GM18505 (cell line): ENCODE data around the gene PPP1R16B.

Experiments used
- ATAC-seq: cut with Tn5 transposase; IDR thresholded peaks from one replicate; pipeline ENCODE4 v1.9.1; 2021; ENCODE audit not compliant: unreplicated experiment
- POLR2A ChIP-seq: IDR thresholded peaks from 4 replicates; pipeline ENCODE4 v1.6.1; 2011; ENCODE audit warnings: borderline replicate concordance; ENCODE audit not compliant: insufficient read depth, insufficient read length; ENCODE audit errors: extremely low read depth

The PPP1R16B gene

DNA sequence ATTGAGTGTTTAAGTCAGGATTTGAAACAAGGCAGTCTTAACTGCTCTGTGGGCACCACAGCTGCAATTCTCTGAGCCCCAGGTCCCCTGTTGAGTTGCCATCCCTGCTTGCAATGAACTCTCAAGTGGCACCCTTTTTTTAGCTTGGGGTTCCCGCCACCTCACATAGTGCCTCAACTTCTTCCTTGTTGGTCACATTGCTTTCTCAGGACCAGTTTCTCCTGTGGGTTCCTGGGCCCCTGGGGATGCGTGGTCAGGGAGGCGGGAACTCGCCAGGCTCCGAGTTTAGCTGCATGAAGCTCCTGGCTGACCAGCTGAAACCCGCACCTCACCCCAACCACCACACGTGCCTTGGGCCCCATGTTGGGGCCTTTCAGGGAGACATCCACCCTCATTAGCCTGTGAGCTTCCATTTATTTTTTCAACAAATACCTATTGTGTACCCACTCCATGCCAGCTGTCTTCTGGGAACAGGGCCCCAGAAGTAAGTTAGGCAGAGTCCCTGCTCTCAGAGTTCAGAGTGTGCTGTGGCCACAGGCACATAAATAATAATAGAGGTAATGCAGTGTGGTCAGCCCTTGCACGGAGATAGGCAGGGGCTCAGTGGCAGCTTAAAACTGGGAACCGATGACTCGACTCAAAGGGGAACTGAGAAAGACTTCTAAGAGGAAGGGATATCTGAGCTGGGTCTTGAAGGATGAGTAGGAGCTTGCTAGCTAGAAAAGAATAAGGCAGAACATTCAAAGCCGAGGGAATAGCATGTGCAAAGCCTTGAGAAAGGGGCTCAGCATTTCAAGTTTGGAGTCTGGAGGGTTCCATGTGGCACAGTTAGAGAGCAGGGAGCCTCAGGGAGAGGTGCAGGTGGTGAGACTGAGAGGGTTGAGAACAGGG lies 86.8 kb downstream of the PPP1R16B start:
- TF ChIP-seq POLR2A = peak; percentile 10
- peak; percentile 45 for ATAC-seq

DNA sequence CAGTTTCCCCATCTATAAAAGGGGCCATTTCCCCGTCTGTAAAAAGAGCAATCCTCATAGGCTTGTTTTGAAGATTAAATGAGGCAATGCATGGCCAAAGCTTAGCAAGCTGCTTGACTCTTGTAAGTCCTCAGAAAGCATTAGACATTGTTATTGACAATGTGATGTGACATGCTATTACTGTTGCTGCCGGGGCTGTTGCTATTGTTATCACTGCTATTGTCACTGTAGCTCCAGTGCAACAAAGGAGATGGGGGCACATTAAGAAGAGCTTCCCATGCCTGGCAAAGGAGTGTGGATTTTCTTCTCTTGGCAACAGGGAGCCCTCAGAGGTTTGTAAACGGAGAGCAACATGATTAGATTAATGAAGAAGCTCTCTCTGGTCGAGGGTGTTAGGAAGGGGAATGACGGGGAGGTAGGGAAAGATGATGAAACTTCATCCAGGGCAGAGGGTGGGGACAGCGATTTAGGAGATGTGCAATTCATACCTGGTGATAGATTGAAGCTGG lies 87.6 kb downstream of the PPP1R16B start:
- no peak for ATAC-seq
- peak; percentile 23 for TF ChIP-seq POLR2A

DNA sequence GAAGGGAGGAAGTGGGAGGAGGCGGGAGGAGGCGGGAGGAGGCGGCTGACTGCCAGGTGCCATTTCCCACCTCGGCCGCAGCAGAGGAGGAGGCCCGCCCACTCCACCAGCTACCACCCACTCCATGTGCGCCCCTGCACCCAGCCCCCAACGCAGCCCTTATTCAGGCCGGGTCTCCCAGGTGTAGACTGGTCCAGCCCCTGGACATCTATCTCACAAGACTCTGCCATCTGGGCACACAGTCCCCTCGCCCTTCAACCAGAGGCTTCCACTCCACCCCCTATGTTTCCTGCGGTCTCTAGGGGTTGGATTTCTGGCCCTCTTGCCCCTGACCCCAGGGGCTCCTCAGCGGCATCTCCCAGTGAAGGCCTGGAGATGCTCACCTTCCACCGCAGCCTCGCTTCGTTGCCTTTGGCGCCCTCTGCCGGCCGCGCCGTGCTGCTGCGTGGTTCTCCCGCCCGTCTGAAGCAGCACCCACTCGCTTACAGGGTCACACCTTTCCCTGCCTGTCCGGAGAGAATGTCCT lies 88.1 kb downstream of the PPP1R16B start:
- peak; percentile 59 for ATAC-seq

DNA sequence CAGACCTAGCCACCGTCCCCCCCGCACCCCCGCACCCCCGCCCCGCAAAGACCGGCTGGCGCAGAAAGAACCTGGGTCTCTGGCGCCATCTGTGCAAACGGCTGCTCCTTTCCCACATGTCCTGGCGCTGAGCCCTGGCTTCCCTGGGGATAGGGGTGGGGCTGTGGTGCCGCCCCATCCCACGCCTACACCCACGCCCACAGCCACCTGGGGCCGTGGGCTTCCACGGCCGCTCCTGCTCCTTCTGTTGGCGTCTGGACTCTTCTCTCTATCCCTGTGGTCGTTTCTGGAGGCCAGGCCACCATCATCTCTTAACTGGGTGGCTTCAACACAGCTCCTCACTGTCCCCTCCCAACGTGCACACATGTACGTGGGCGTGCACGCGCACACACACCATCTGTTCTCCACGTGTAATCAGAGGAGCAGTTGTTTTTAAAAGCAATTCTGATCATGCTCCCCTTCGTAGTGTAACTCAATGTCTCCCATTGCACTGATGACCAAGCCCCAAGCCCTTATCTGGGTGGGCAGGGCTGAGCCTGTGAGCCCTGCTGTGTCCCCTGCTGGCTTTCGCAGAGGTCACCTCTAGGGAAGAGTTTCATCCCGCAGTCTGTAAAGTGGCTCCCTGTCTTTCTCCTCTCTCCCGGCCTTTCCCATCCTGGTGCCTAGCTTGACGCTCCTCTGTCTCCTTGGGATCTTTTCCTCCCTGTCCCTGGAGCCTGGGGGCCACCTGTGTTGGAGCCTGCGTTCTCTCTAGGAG lies 88.8 kb downstream of the PPP1R16B start:
- no peak for ATAC-seq
- TF ChIP-seq POLR2A = no peak

More for the DNA sequence above, 88.1 kb downstream of the PPP1R16B start:
- TF ChIP-seq POLR2A = no peak

DNA sequence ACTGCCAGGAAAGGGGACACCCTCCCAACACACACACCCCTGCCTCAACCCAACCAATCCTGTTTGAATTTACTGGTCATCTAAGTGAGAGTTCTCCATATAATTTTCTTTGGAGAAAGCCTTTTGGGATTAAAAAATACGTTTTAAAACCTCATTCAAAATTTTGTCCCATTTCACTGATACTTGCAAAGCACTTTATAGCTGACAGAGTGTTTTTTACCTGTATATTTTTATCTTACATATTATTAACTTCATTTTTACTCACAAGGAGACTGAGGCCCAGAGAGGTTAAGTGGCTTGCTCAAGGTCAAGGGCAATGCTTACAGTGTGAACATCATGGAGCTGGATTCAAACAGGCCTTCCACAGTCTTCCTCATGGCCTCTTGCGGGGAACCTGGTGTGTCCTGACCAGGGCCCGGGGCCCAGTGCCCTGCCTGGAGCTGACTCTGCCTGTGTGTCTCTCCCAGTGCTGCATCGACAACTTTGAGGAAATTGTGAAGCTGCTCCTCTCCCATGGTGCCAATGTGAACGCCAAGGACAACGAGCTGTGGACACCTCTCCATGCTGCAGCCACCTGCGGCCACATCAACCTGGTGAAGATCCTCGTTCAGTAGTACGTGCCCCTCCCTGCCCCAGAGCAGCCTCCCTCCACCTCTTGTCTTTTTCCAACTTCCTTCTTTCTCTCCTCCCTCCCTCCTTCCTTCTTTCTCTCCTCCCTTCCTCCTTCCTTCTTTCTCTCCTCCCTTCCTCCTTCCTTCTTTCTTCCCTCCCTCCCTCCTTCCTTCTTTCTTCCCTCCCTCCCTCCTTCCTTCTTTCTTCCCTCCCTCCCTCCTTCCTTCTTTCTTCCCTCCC lies 89.8 kb downstream of the PPP1R16B start:
- ATAC-seq = no peak
- TF ChIP-seq POLR2A = no peak

DNA sequence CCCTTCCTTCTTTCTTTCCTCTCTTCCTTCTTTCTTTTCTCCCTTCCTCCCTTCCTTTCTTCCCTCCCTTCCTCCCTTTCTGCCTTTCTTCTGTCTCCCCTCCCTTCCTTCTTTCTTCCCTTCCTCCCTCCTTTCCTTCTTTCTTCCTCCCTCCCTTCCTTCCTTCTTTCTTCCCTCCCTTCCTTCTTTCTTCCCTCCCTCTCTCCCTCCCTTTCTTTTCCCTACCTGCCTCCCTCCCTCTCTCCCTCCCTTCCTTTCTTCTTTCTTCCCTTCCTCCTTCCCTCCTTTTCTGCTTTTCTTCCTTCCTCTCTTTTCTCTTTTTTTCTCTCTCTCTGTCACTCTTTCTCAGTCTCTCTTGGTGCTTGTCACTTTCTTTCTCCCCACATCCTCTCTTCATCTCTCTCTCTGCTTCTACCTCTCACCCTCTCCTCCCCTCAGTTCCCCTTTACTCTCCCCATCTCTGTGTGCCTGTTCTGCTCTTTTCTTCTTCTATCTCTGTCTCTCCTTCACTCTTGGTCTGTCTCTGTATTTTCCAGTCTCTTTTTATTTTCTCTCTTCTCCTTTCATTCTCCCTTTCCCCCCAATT lies 90.6 kb downstream of the PPP1R16B start:
- ATAC-seq = no peak
- TF ChIP-seq POLR2A = no peak

DNA sequence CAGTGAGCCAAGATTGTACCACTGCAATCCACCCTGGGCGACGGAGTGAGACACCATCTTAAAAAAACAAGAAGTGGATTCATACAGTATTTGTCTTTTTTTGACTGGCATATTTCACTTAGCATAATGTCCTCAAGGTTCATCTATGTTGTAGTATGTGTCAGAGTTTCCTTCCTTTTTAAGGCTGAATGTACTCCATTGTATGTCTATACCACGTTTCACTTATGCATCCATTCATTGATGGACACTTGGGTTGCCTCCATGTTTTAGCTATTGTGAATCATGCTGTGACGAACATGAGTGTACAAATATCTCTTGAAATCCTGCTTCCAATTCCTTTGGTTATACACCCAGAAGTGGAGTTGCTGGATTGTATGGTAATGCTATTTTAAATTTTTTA lies 91.8 kb downstream of the PPP1R16B start:
- TF ChIP-seq POLR2A = no peak
- no peak for ATAC-seq

DNA sequence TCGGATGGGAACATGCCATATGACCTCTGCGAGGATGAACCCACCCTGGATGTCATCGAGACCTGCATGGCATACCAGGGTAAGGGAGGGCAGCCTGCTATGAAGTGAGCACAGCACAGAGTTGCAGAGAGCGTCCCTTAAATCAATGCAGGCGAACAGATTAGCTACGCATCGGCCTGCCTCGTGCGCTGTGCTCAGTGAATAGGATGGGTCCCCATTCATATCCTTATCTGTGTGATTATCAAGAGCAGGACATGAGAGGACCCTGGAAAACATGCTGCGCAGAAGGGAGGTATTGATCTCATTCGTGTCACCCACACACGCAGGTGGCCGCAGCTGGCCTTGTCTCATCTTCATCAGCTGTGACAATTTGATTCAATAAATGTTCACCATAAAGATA lies 95.1 kb downstream of the PPP1R16B start:
- no peak for TF ChIP-seq POLR2A

DNA sequence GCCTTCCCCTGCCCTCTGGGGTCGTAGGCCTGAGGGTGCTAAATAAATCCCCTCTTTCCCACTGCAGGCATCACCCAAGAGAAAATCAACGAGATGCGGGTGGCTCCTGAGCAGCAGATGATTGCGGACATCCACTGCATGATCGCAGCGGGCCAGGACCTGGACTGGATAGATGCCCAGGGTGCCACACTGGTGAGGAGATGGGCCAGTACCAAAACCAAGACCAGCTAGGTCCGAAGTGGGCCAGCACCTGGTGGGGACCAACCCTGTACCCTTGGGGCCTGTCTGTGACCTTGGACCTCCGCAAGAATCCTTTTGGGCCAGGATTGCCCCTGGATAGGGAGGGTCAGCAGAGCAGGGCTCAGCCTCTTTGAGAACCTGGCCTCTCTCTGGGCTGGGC lies 97.1 kb downstream of the PPP1R16B start:
- no peak for ATAC-seq
- TF ChIP-seq POLR2A = no peak

More for the DNA sequence above, 95.1 kb downstream of the PPP1R16B start:
- no peak for ATAC-seq

DNA sequence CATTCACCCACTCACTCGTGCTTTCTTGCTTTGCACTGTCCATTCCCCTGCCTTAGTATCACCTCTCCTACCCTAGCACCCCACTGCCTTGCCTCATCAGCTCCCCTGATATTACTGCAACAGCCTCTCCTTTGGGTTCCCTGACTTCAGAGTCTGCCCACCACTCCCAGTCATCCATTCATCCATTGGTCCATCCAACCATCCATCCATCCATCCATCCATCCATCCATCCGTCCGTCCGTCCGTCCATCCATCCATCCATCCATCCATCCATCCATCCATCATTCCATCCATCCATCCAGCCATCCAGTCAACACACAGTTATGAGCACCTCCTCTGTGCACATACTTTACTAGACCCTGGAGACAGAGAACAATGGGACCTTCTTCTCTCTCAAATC lies 97.8 kb downstream of the PPP1R16B start:
- no peak for TF ChIP-seq POLR2A
- no peak for ATAC-seq

DNA sequence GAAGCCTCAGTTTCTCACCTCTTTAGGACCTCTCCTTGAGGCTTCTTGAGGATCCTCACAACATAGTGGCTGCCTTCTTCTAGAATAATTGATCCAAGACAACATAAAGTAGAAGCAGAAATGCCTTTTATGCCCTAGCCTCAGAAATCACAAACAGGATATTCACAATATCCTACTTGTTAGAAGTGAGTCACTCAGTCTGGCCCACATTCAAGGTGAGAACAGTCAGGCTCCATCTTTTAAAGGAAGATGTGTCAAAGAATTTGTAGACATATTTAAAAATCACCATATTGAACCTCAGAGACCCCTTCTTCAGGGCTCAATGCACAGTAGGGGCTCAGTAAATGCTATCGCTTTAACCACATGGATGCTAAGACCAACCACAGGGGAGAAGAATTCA lies 99.9 kb downstream of the PPP1R16B start:
- TF ChIP-seq POLR2A = no peak
- no peak for ATAC-seq

DNA sequence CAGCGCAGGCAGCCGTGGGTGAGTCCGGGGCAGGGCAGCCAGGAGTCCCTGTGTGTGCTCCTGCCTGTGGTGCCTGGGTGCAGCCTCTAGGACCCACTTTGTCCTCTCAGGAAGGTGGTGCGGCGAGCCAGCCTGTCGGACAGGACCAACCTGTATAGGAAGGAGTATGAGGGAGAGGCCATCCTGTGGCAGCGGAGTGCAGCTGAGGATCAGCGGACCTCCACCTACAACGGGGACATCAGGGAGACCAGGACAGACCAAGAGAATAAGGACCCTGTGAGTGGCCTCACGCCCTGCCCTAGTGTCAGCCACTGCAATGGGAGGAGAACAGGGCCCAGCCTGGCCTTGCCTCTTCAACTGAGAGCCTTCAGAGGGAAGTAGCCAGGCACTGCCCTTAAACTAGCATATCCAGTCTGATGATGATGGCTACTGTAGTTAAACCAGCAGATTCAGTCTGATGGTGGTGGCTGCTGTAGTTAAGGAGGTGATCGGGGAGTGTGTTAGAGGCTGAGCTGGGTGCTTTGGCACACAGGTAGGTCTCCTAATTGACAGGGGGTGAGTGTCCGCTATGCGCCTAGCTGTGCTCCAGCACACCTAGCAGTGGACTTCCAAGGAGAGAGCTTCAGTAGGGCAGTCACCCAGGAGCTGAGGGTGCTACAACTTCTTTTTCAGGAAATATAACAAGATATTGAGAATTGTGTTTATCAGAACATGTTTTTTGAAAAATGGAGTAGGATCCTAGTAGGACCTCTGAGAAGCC lies 102.6 kb downstream of the PPP1R16B start:
- peak; percentile 7 for TF ChIP-seq POLR2A
- no peak for ATAC-seq
